Measurements from ENCODE around the gene CDT1.
"Not testable (repeated sequence)": the region's sequence is repeated elsewhere in the genome, so short reads cannot be mapped to it uniquely, and the experiment has no call there.

Gene CDT1

GRCh38 chr16:88820385-88821025 is 16.9 kb downstream of the CDT1 start:
- H3K4me3 ChIP-seq (ENCODE audit: severe bottlenecking), result no peak overlapping the region
- ATAC-seq (ENCODE audit: low read depth) (no peak), DNase-seq (ENCODE audit: low spot score) (no peak)
- no peaks in the 10 kb centered on the region for H3K27me3 ChIP-seq (ENCODE audit: insufficient read depth, poor library complexity, severe bottlenecking)
- H3K27ac ChIP-seq (ENCODE audit: poor library complexity, severe bottlenecking), result no peak overlapping the region
- H3K36me3 ChIP-seq (ENCODE audit: low read depth), result no peaks in the 10 kb centered on the region
- no peaks in the 10 kb centered on the region for H3K4me1 ChIP-seq (ENCODE audit: insufficient read depth, poor library complexity, severe bottlenecking)
- no peaks in the 10 kb centered on the region for H3K9me3 ChIP-seq (ENCODE audit: severe bottlenecking)
- TF ChIP-seq CTCF (IDR thresholded peaks at IDR 0.05; ENCODE audit: poor library complexity, severe bottlenecking), result no peak

GRCh38 chr16:88821168-88821850 is 17.7 kb downstream of the CDT1 start:
- no peak for DNase-seq (ENCODE audit: low spot score)
- no peak for ATAC-seq (ENCODE audit: low read depth)
- H3K36me3 ChIP-seq (ENCODE audit: low read depth), result no peaks in the 10 kb centered on the region
- no peak overlapping the region for H3K4me3 ChIP-seq (ENCODE audit: severe bottlenecking)
- H3K27me3 ChIP-seq (ENCODE audit: insufficient read depth, poor library complexity, severe bottlenecking), result no peaks in the 10 kb centered on the region
- no peaks in the 10 kb centered on the region for H3K4me1 ChIP-seq (ENCODE audit: insufficient read depth, poor library complexity, severe bottlenecking)
- no peak overlapping the region for H3K27ac ChIP-seq (ENCODE audit: poor library complexity, severe bottlenecking)
- no peaks in the 10 kb centered on the region for H3K9me3 ChIP-seq (ENCODE audit: severe bottlenecking)
- TF ChIP-seq CTCF (IDR thresholded peaks at IDR 0.05; ENCODE audit: poor library complexity, severe bottlenecking), result no peak

- no peak for DNase-seq (ENCODE audit: low spot score)
These were observed 18.9 kb downstream of the CDT1 start for GRCh38 chr16:88822281-88823040.

GRCh38 chr16:88823646-88824045 is 20.1 kb downstream of the CDT1 start:
- ATAC-seq (ENCODE audit: low read depth); DNase-seq (ENCODE audit: low spot score); H3K4me1 ChIP-seq (ENCODE audit: insufficient read depth, poor library complexity, severe bottlenecking); H3K9me3 ChIP-seq (ENCODE audit: severe bottlenecking); H3K4me3 ChIP-seq (ENCODE audit: severe bottlenecking); H3K27me3 ChIP-seq (ENCODE audit: insufficient read depth, poor library complexity, severe bottlenecking); H3K27ac ChIP-seq (ENCODE audit: poor library complexity, severe bottlenecking); H3K36me3 ChIP-seq (ENCODE audit: low read depth): not testable (repeated sequence)

More at GRCh38 chr16:88822281-88823040, 18.9 kb downstream of the CDT1 start:
- no peak overlapping the region for H3K27ac ChIP-seq (ENCODE audit: poor library complexity, severe bottlenecking)
- no peaks in the 10 kb centered on the region for H3K36me3 ChIP-seq (ENCODE audit: low read depth)
- no peaks in the 10 kb centered on the region for H3K4me1 ChIP-seq (ENCODE audit: insufficient read depth, poor library complexity, severe bottlenecking)
- no peak for TF ChIP-seq CTCF (IDR thresholded peaks at IDR 0.05; ENCODE audit: poor library complexity, severe bottlenecking)
- no peaks in the 10 kb centered on the region for H3K27me3 ChIP-seq (ENCODE audit: insufficient read depth, poor library complexity, severe bottlenecking)
- H3K9me3 ChIP-seq (ENCODE audit: severe bottlenecking), result no peaks in the 10 kb centered on the region
- ATAC-seq (ENCODE audit: low read depth), result no peak
- H3K4me3 ChIP-seq (ENCODE audit: severe bottlenecking), result no peak overlapping the region

- Histone ChIP-seq H3K4me3 (ENCODE audit: severe bottlenecking) (no peak overlapping the region), H3K27me3 (ENCODE audit: insufficient read depth, poor library complexity, severe bottlenecking) (no peaks in the 10 kb centered on the region), H3K9me3 (ENCODE audit: severe bottlenecking) (no peaks in the 10 kb centered on the region), H3K27ac (ENCODE audit: poor library complexity, severe bottlenecking) (no peak overlapping the region), H3K4me1 (ENCODE audit: insufficient read depth, poor library complexity, severe bottlenecking) (no peaks in the 10 kb centered on the region), H3K36me3 (ENCODE audit: low read depth) (no peaks in the 10 kb centered on the region)
- DNase-seq (ENCODE audit: low spot score) (no peak), ATAC-seq (ENCODE audit: low read depth) (no peak)
- TF ChIP-seq CTCF (IDR thresholded peaks at IDR 0.05; ENCODE audit: poor library complexity, severe bottlenecking), result no peak
These were observed 20.9 kb downstream of the CDT1 start for GRCh38 chr16:88824256-88825077.

Measured in RWPE2 (cell line).